Measurements from ENCODE around the gene TTLL10. TPM values are rescaled to one million over a fixed set of nuclear protein-coding genes. Genes with fewer than 3 reads are reported as not detected.
"Not testable (repeated sequence)": the region's sequence is repeated elsewhere in the genome, so short reads cannot be mapped to it uniquely, and the experiment has no call there.

Gene TTLL10
- total RNA-seq, 4 donors from 2014 or later = 0.40 to 0.48 TPM; not detected in 2

DNA sequence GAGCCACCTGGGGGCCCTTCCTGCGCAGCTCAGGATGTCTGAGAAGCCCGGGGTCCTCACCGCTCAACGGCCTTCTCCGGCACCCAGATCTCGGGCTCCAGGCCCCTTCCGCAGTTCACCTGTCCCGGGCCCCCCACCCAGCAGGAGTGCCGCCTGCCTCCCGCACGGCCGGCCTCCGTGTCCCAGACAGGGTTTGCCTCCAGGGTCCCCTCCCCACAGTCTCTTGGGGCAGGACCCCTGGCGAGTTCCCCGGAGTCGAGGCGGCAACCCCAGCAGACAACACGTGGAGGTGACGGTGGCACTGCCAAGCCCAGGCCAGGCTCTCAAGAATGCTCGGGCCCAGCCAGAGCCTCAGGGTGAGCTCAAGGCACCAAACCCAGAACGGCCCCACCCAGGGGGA lies 22.4 kb upstream of the TTLL10 start:
- WGBS, 2 donors (ENCODE audit: low coverage in 1 of 2) = 89% methylated on average over 12 of the region's 21 CpGs; no CpG with 5 or more reads in 1 of the 2 donors
- Histone ChIP-seq H3K36me3 (no peaks in the 10 kb centered on the region), H3K27me3 (no peaks in the 10 kb centered on the region), H3K4me1 (peaks cover 6 to 18% (median 15%) of the 10 kb centered on the region in 4 donors), H3K9me3 (no peaks in the 10 kb centered on the region), H3K27ac (no peak overlapping the region), H3K4me3 (no peak overlapping the region)
- in situ Hi-C loops (cut with MboI; ENCODE audit: low pct_ligation_motif_present in 1 of 4, low pct_unique_long_range_greater_than_20kb in 1 of 4, low sequenced_read_pairs in 3 of 4) (no loop called here), intact Hi-C loops (cut with DNase I; ENCODE audit: low total_unique reads) (loop anchor here (10.0 kb wide), 1 partner anchor 73 kb away; no protein-coding TSS in a partner anchor)
- no peak for DNase-seq
- no peak for TF ChIP-seq EP300 (IDR thresholded peaks at IDR 0.05; ENCODE audit: low read depth)
- TF ChIP-seq POLR2AphosphoS5 (IDR thresholded peaks at IDR 0.05) = no peak
- TF ChIP-seq, protein P1, sequence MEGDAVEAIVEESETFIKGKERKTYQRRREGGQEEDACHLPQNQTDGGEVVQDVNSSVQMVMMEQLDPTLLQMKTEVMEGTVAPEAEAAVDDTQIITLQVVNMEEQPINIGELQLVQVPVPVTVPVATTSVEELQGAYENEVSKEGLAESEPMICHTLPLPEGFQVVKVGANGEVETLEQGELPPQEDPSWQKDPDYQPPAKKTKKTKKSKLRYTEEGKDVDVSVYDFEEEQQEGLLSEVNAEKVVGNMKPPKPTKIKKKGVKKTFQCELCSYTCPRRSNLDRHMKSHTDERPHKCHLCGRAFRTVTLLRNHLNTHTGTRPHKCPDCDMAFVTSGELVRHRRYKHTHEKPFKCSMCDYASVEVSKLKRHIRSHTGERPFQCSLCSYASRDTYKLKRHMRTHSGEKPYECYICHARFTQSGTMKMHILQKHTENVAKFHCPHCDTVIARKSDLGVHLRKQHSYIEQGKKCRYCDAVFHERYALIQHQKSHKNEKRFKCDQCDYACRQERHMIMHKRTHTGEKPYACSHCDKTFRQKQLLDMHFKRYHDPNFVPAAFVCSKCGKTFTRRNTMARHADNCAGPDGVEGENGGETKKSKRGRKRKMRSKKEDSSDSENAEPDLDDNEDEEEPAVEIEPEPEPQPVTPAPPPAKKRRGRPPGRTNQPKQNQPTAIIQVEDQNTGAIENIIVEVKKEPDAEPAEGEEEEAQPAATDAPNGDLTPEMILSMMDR (IDR thresholded peaks at IDR 0.05) = no peak
- TF ChIP-seq POLR2A (IDR thresholded peaks at IDR 0.05) = no peak

- H3K9me3 ChIP-seq; in situ Hi-C loops (cut with MboI; ENCODE audit: low pct_ligation_motif_present in 1 of 4, low pct_unique_long_range_greater_than_20kb in 1 of 4, low sequenced_read_pairs in 3 of 4); H3K4me3 ChIP-seq; H3K27me3 ChIP-seq; H3K27ac ChIP-seq; DNase-seq; H3K36me3 ChIP-seq: not testable (repeated sequence)
- WGBS, 2 donors (ENCODE audit: low coverage in 1 of 2) = 67 to 87% methylated on average over 6 to 13 of the region's 13 CpGs
- H3K4me1 ChIP-seq = peaks cover 6 to 20% (median 17%) of the 10 kb centered on the region in 4 donors
- intact Hi-C loops (cut with DNase I; ENCODE audit: low total_unique reads) = loop anchor here (10.0 kb wide), 1 partner anchor 72 kb away; no protein-coding TSS in a partner anchor
Observed at GRCh38 chr1:1152431-1152830, 21.2 kb upstream of the TTLL10 start.

DNA sequence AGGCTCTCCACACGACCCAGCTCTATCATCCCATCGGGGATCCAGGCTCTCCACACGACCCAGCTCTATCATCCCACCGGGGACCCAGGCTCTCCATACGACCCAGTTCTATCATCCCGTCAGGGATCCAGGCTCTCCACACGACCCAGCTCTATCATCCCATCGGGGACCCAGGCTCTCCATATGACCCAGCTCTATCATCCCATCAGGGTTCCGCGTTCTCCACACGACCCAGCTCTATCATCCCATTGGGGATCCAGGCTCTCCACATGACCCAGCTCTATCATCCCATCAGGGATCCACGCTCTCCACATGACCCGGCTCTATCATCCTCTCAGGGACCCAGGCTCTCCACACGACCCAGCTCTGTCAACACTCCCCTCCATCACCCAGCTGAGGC lies 20.5 kb upstream of the TTLL10 start:
- H3K27me3 ChIP-seq; H3K9me3 ChIP-seq; H3K27ac ChIP-seq; DNase-seq; in situ Hi-C loops (cut with MboI; ENCODE audit: low pct_ligation_motif_present in 1 of 4, low pct_unique_long_range_greater_than_20kb in 1 of 4, low sequenced_read_pairs in 3 of 4); H3K36me3 ChIP-seq; H3K4me3 ChIP-seq: not testable (repeated sequence)
- intact Hi-C loops (cut with DNase I; ENCODE audit: low total_unique reads) = loop anchor here (10.0 kb wide), 1 partner anchor 72 kb away; no protein-coding TSS in a partner anchor
- H3K4me1 ChIP-seq = peaks cover 7 to 28% (median 22%) of the 10 kb centered on the region in 4 donors
- 86 to 89% methylated on average over 10 to 14 of the region's 14 CpGs for WGBS, 2 donors (ENCODE audit: low coverage in 1 of 2)

DNA sequence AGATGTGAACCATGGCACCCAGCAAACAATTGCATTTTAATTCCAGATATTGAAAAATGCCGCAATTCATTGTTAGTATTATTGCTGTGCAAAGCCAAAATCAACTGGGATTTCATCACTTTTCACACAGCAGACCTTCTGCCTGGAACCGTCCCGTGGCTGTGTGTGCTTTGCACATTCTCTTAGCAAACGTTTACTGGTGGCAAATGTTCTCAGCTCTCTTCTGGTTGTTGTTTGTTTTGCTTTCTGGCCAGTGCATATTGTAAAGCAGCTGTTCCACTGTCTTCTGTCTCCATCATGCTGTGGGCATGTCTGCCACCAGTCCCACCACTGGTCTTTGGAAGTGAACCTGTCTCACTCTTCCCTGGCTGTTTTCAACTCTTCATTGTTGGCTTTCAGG lies 19.8 kb upstream of the TTLL10 start:
- intact Hi-C loops (cut with DNase I; ENCODE audit: low total_unique reads) (loop anchor here (10.0 kb wide), 1 partner anchor 71 kb away; no protein-coding TSS in a partner anchor), in situ Hi-C loops (cut with MboI; ENCODE audit: low pct_ligation_motif_present in 1 of 4, low pct_unique_long_range_greater_than_20kb in 1 of 4, low sequenced_read_pairs in 3 of 4) (no loop called here)
- H3K36me3 ChIP-seq = no peaks in the 10 kb centered on the region
- TF ChIP-seq EP300 (IDR thresholded peaks at IDR 0.05; ENCODE audit: low read depth) (no peak), POLR2A (IDR thresholded peaks at IDR 0.05) (no peak), POLR2AphosphoS5 (IDR thresholded peaks at IDR 0.05) (no peak)
- TF ChIP-seq, protein P1 (IDR thresholded peaks at IDR 0.05) = no peak
- H3K4me1 ChIP-seq = peaks cover 14 to 35% (median 28%) of the 10 kb centered on the region in 4 donors
- H3K4me3 ChIP-seq = no peak overlapping the region
- 47 to 62% methylated on average over 4 of the region's 4 CpGs for WGBS, 2 donors (ENCODE audit: low coverage in 1 of 2)
- no peaks in the 10 kb centered on the region for H3K27me3 ChIP-seq
- H3K9me3 ChIP-seq = no peaks in the 10 kb centered on the region
- no peak overlapping the region for H3K27ac ChIP-seq
- DNase-seq = no peak

GRCh38 chr1:1155258-1155657 lies 18.4 kb upstream of the TTLL10 start:
- peaks cover 9 to 33% (median 28%) of the 10 kb centered on the region in 4 donors for H3K4me1 ChIP-seq
- no peaks in the 10 kb centered on the region for H3K9me3 ChIP-seq
- intact Hi-C loops (cut with DNase I; ENCODE audit: low total_unique reads) = loop anchor here (10.0 kb wide), 1 partner anchor 70 kb away; no protein-coding TSS in a partner anchor
- TF ChIP-seq POLR2AphosphoS5 (IDR thresholded peaks at IDR 0.05) (no peak), EP300 (IDR thresholded peaks at IDR 0.05; ENCODE audit: low read depth) (no peak), POLR2A (IDR thresholded peaks at IDR 0.05) (no peak)
- TF ChIP-seq, protein P1 (IDR thresholded peaks at IDR 0.05) = no peak
- no peaks in the 10 kb centered on the region for H3K36me3 ChIP-seq
- in situ Hi-C loops (cut with MboI; ENCODE audit: low pct_ligation_motif_present in 1 of 4, low pct_unique_long_range_greater_than_20kb in 1 of 4, low sequenced_read_pairs in 3 of 4) = no loop called here
- H3K27me3 ChIP-seq = no peaks in the 10 kb centered on the region
- no peak overlapping the region for H3K27ac ChIP-seq
- no peak overlapping the region for H3K4me3 ChIP-seq
- DNase-seq = no peak
- 86% methylated on average over 1 to 10 of the region's 10 CpGs for WGBS, 2 donors (ENCODE audit: low coverage in 1 of 2)

Data from transverse colon (tissue), 4 donors.